ENCODE data around the gene HOXB8.

Gene HOXB8

DNA sequence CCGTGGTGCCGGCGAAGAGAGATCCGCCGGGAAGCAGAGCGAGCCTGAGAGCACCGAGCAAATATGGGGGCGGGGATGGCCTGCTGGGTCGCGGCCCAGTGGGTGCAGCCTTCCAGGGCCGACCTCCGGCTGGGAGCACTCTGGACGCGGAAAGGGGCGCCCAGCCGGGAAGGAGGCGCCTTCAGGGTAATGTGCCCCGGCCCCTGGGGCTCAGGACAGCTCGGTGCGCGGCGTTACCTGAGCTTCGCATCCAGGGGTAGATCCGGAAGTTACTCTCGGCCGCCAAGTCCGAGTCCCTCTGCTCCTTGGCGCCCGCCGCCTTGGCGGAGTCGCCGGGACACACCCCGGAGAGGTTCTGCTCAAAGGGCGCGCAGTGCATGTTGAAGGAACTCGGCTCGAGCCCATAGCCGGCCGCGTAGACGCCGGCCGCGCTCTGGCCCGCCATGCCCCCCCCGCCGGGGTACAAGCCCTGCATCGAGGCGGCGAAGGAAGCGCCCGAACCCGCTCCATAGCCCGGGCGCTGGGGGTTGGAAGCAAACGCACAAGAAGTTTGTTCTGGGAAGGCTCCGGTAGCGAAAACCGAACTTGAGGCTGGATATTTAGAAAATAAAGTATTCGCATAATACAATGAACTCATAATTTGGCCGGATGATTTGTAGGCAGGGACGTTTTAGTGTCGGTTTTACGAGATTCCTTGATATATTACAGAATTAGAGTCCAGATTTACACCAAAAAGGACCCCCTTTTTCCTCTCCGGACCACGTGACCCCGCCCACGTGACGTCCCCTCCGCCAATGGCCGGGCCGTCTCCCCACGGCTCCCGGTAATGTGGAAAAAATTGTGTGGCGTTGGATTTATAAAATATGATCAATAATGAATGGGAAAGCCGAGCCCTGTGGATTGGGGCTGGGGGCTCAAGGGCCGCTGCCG lies 4.5 kb downstream of the HOXB8 start, which contains the start of gene HOXB7:
HOXB7 (minus strand) TSS at position 736 of the 930 bp plus-strand sequence; CDS start at position 637, 99 bp downstream.
- DNase-seq, result peak; percentile 45

- DNase-seq, result no peak
Measured at GRCh38 chr17:48609759-48610281, 5.3 kb downstream of the HOXB8 start.

DNA sequence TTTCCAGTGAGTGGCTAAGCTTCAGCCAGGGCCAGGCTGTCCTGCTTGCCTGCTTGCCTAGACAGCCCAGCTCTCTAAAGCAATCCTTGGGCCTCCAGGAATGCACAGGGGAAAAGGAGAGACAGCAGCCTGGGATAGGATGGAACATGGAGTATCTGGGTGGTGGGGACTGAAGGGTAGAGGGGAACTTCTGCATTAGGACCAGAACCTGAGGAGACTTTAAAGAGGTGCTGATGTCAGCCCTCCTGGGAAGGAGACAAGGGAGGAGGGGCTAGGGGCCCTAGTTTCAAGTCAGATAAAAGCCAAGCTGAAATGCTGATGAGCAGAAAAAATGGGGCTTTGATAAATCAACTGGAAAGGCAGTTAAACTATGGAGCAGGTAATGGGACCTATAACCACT lies 6.1 kb downstream of the HOXB8 start:
- no peak for DNase-seq

DNA sequence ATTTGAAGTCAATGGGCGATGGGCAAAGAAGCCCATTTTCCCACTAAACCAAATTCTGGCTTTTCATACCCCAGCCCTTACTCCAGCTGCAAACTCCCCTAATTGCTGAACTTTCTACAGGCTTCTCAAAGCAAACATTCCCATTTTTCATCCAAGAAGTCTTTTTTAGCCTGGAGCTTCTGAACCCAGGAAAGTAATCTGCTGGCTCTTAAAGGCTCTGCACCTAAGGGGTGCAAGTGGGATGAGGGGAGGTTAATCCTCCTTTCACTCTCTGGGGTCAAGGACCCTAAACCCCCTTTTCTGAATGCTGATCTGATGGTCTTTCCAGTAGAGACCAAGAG lies 6.6 kb downstream of the HOXB8 start:
- no peak for DNase-seq

DNA sequence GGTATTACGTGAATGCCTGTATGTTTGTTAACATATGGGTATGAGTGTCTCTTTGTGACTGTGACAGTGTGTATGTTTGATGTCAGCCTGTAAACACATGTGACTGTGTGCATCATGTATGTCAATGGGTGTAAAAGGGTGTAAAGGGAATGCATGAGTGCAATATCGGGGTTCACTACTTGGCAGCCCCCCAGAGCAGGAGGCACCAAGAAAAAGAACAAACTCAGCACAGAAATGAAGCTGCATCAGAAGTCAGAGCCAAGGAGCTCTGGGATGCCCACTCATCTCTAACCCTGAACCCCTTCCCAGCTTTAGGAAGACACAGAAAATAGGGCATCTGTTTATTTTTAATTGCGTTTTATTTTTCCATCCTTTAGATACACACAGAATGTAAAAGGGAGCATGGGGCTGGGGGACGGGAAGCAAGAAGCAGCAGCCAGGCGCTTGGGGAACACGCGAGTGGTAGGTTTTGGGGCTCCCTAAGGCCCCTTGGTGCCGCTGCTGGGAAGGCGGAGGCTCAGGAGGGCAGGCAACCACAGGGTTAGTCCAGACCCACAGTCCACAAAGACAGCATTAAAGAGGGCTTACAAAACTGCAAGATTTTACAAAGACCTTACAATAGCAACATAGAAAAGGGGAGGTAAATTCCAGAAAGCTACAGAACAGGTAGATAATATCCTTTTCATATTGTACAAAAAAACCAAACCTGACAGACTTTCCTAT lies 8.0 kb downstream of the HOXB8 start:
- no peak for DNase-seq

DNA sequence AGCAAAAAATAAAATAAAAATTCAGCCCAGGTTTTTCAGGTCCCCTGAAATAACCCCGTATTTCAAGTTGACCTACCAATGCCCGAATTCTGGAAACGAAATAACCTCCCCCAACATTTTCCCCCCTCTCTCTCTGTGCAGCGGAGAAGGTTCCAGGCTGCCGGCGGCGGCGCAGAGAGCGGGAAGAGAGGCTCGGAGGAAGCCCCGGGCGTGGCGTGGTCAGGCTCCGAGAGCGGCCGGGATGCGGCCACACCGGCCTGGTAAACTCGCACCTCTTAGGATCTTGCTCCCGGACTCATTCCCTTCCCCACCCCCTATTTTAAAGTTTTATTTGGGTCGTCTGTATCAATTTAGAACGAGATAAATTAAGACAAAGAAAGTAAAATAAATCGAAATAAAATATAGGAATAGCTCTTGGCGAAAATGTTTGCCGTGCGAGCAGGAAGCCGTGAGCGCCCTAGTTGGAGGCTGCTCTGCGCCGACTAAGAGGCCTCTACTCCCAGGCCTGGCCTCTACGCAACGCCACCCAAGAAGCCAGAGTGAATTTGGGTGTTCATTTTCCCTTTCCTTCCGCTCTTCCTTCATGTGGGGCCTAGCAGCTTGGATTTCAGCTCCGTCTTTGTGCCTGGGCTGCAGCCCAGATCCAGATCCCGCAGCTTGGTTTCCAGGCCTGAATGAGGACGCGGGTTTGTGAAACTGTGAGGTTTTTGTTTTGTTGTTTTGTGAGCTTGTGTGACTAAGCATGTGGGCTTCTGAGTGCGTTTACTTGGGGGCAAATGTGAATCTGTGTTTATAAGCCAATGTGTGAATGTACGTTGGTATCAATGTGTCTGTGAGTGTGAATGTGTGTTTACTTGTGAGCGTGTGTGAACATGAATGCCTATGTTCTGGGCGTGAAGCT lies 8.9 kb downstream of the HOXB8 start:
- no peak for DNase-seq

GRCh38 chr17:48605409-48605919 lies 9.6 kb downstream of the HOXB8 start:
- DNase-seq, result no peak

DNA sequence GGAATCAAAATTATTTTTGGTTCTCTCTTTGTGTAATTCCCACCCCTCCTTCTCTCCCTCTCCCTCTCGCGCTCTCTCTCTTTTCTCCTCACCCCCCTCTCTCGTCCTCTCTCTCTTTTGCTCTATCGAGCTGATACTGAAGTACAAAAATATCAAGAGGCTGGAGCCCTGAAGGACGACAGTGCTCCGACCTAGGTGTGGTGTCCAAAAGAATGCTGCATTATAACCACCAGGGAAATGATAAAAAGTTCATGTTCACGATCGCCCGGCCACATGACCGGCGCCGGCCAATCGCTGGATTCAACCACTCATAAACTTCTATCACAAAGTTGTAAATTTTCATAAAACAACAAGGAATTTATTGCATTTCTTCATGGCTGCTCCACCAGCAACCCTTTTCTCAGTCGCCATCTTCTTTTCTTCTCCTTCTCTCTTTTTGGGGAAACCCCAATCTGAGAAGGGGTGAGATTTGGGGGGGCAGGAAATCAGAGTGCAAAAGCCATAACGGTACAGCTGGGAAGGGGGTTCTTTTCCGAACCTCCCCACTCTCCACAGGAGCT lies 10.2 kb downstream of the HOXB8 start, which contains the start of gene HOXB6:
HOXB6 (minus strand) TSS at position 217 of the 560 bp plus-strand sequence. CDS start 6,836 bp downstream, outside the sequence.
- no peak for DNase-seq

DNA sequence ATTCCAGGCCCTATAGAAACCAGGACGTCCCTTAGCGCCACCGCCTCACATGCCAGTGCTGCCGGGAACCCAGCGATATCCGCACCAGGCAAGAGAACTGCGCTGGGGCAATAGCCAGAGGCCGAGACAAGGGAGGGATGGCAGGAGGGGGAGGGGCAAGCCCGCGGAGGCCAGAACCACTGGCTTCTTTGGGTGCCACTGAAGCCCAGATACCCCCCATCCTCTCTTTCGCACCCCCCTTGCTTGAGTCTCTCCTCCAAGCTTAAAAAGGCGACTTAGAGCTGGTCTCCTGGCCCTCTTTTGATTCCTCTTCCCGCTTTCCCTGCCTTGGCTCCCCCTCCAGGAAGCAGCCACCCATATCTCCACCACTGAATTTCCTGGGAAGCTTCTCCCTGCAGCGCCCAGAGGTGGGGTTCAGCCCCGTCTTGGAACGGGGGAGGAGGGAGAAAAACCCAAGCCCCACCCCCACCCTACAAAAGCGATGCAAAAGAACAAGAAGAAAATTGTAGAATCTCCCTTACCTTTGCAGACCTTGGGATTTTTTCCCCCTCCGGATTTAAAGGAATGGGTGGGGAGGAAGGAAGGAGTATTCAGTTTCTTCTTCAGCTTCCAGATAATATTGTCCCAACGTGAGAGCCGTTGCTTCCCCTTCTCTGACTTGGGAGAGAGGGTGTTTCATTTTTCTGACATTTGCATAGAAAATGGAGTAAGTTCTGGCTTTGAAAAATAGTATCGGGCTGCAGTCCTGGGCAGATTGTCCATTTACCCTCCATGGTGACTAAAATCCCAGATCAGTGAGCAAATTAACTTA lies 10.9 kb downstream of the HOXB8 start:
- DNase-seq, result no peak

- no peak for DNase-seq
Measured at GRCh38 chr17:48601539-48602425, 13.3 kb downstream of the HOXB8 start.

- DNase-seq, result no peak
Measured at GRCh38 chr17:48601207-48601538, 13.9 kb downstream of the HOXB8 start.

- DNase-seq, result no peak
Measured at GRCh38 chr17:48600244-48601098, 14.6 kb downstream of the HOXB8 start.

DNA sequence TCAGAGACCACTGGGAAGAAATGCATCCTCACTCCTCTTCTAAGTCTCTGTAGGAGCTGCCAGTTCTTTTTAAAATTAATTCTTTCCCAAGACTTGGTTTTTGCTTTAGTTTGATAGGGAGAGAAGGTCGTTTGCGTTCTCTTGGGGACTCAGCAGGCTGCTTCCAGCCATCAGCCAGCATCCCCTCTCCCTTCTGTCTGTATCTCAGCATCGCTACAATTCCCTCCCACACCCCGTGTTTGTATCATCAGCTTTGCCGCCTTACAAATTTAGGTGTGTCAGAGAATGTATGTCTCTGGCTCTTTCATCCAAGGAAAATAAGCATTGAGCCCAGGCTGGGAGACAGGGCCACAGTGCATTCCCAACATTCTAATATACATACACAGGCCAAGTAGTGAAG lies 15.7 kb downstream of the HOXB8 start:
- DNase-seq, result no peak

- no peak for DNase-seq
Measured at GRCh38 chr17:48598736-48599135, 16.4 kb downstream of the HOXB8 start.

GRCh38 chr17:48597778-48598631 lies 17.1 kb downstream of the HOXB8 start:
- peak; percentile 40 for DNase-seq

DNA sequence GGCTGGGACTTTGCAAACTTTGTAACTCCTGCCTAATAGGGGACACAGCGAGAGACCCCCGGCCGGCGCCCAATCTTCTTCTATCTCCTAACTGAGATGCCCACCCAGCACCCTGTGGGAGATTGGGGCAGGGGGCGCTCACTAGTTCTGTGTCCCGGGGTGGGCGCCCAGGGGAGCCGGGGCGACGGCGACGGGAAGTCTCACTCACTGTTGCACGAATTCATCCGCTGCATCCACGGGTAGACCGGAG lies 17.6 kb downstream of the HOXB8 start:
- no peak for DNase-seq

DNA sequence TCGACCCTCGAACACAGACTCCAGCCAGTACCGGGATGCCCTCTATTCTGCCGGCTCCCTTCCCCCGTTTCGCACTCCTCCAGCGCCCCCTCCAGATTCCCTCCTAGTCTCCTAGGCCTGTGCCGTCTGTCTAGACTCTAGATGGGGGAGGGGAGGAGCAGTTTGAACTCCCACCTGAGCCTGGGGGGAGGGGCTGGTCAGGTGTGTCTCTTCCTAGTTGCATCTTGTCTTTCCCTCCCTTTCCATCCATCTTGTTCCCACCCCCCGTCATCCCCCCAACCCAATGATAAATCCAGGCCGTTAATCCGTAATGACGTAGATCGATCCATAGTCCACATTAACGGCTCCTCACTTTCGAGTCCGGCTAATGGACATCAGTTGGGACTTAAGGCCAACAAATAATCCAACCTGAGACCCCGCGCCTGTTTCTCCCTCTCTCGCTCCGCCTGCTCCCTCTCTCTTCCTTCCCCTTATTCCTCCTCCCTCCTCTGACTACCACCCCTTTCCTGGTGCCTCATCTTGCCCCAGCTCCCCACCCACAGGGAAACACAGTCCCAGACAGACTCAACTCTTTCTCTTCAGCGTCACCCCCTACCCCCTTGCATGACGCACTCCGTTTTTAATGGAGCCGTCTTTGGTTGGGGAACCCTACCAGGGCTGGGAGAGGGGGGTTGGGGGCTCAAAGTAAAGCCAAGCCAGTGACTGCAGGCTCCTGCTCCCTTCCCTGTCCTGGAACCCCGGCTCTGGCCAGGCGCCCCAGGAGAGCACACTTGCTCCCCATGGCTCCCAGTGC lies 18.2 kb downstream of the HOXB8 start:
- no peak for DNase-seq

Data from CD4-positive, alpha-beta T cell treated with Interleukin-15 for 1 hour (primary cell).